Heart left ventricle (tissue), 16 donors: ENCODE data around the gene PSMG4. TPM values are rescaled to one million over a fixed set of nuclear protein-coding genes. Genes with fewer than 3 reads are reported as not detected.

Source experiments
- ATAC-seq, 4 donors: fragments of 200-7000 bp; cut with Tn5 transposase; one replicate each; pipeline ENCODE4 v1.9.1; 2020 to 2022; ENCODE audit warnings: moderate library complexity in 4 of 4, mild to moderate bottlenecking in 3 of 4, moderate number of reproducible peaks in 1 of 4
- DNase-seq, 5 donors: peaks; one replicate each; pipeline ENCODE4 v3.0.0-alpha.2; 2020
- H3K27ac ChIP-seq, 12 donors: fragments of 200-600 bp; sonication (generic) in 4 of 12; one replicate each; pipeline versions ENCODE4 v1.5.0 to v1.8.0; 2016 to 2022; ENCODE audit warnings: mild to moderate bottlenecking in 2 of 12
- H3K27me3 ChIP-seq, 9 donors: fragments of 200-600 bp; sonication (generic) in 2 of 9; one replicate each; pipeline versions ENCODE4 v1.5.1 to v1.8.0; 2016 to 2022; ENCODE audit warnings: mild to moderate bottlenecking in 3 of 9
- H3K36me3 ChIP-seq, 9 donors: fragments of 200-600 bp; sonication (generic) in 2 of 9; one replicate each; pipeline versions ENCODE4 v1.5.0 to v1.8.0; 2018 to 2022; ENCODE audit warnings: mild to moderate bottlenecking in 2 of 9
- H3K4me1 ChIP-seq, 12 donors: fragments of 200-600 bp; sonication (generic) in 4 of 12; one replicate each; pipeline versions ENCODE4 v1.5.0 to v1.8.0; 2016 to 2022; ENCODE audit warnings: mild to moderate bottlenecking in 3 of 12
- H3K4me3 ChIP-seq, 12 donors: fragments of 200-600 bp; sonication (generic) in 4 of 12; one replicate each; pipeline versions ENCODE4 v1.5.0 to v1.8.0; 2017 to 2022; ENCODE audit warnings: mild to moderate bottlenecking in 9 of 12, moderate library complexity in 4 of 12
- H3K9me3 ChIP-seq, 12 donors: fragments of 200-600 bp; sonication (generic) in 4 of 12; one replicate each; pipeline versions ENCODE4 v1.5.0 to v1.8.0; 2016 to 2022; ENCODE audit warnings: mild to moderate bottlenecking in 1 of 12
- POLR2A ChIP-seq, 2 donors: fragments of 450-650 bp; IDR thresholded peaks; one replicate each; pipeline ENCODE4 v1.6.1; 2017; ENCODE audit warnings: antibody characterized with exemption in 2 of 2, mild to moderate bottlenecking in 2 of 2, moderate library complexity in 2 of 2
- WGBS, 4 donors: extraction: QIAGEN DNeasy Blood & Tissue Kit in 2 of 4; methylation state at CpG; one replicate each; pipeline versions ENCODE4 v1.1.5 to v1.1.7; 2013 to 2018; 5-methylcytosine and 5-hydroxymethylcytosine counted together
- intact Hi-C, 10 donors: fragments of 100-400 bp; cut with DNase I; formaldehyde crosslinking; loops; one replicate each; pipeline versions ENCODE4 v1.11.1 to v1.14.2; 2022
- polyA plus RNA-seq, 2 donors: library from polyadenylated mRNA; stranded (reverse); fragments of 200-250 nt; gene quantifications; one replicate each; pipeline ENCODE4 v1.2.3, GENCODE V29; 2013
- total RNA-seq, 9 donors: library from RNA; depleted of rRNA in 2 of 9; stranded (reverse); fragments of >200 nt in 2 of 9; fragmentation: NEBNext Ultra II Directional in 3 of 9; extraction: Animal tissue kit (Norgen Biotek cat#: 25700) in 3 of 9; gene quantifications; one replicate each; pipeline versions ENCODE4 v1.1.0 to v1.2.4, GENCODE V29; 2016 to 2023
- TF ChIP-seq, protein P1 (sequence below), 12 donors: fragments of 200-600 bp; sonication (generic) in 4 of 12; IDR thresholded peaks; one replicate each; pipeline versions ENCODE4 v1.5.0 to v1.8.0; 2018 to 2022; ENCODE audit warnings: antibody characterized with exemption in 12 of 12, mild to moderate bottlenecking in 5 of 12
- donor health status: ischemic (EF 13 %, LVEDD 7.1; RV severe dilation, severe dysfunction).
- donor health status: healthy with polysubstance abuse.
- donor health status: DM: no; HTN: yes; CAD: no.
- donor health status: DM: no; HTN: no; CAD: no.
- donor health status: ischemic (EF 25% LVEDD 6.9; RV normal size, moderate dysfunction).
- donor health status: ischemic (EF 25% LVEDD 5.7; RV mildly dilated, moderate dysfunction).
- donor health status: healthy.
- donor health status: DM: yes; HTN: yes; CAD: no.
- donor health status: ischemic (EF 35%, LVEDD 5.7; RV mildly dilated, moderate dysfunction).
- donor health status: nonischemic (EF 11% LVEDD 7.7; RV severe dilation, severe dysfunction).
- donor health status: DM: yes; HTN: yes; CAD: no.
- donor health status: PGD.
- donor health status: ischemic (EF 29% LVEDD 5.4; RV normal size, mild dysfunction).
- donor health status: nonischemic (EF 23%, LVEDD 6.1; RV moderate dilation, normal function).

Gene PSMG4
- total and polyA plus RNA-seq, 11 donors, result 6.2 to 21.7 (median 9.7) TPM

DNA sequence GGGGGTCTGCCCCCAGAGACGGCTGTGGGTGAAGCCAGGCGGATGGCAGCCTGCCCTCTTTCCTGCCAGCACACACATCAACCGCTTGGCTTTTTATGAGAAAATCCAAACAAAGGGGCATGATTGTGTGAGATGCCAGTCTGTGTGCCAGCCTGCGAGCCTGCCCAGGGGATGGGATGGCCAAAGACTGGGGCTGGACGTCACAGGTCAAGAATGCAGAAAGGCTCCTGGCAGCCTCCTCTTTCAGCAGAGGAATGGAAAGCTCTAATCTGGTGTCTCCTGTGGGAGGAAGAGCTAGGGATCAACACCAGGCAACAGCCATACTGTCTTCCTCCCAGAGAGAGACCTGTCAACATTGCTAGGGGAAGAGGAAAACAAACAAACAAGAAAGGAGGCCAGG is 47.1 kb upstream of the PSMG4 start:
- intact Hi-C loops, result no loop called here
- H3K27me3 ChIP-seq, result peaks cover 0 to 11% (median 0%) of the 10 kb centered on the region in 9 donors
- no peaks in the 10 kb centered on the region for H3K9me3 ChIP-seq
- WGBS, 4 donors, result 78 to 86% (median 79%) methylated on average over 5 of the region's 5 CpGs
- DNase-seq (no peak), ATAC-seq (no peak)
- H3K4me3 ChIP-seq, result no peak overlapping the region
- TF ChIP-seq, protein P1, sequence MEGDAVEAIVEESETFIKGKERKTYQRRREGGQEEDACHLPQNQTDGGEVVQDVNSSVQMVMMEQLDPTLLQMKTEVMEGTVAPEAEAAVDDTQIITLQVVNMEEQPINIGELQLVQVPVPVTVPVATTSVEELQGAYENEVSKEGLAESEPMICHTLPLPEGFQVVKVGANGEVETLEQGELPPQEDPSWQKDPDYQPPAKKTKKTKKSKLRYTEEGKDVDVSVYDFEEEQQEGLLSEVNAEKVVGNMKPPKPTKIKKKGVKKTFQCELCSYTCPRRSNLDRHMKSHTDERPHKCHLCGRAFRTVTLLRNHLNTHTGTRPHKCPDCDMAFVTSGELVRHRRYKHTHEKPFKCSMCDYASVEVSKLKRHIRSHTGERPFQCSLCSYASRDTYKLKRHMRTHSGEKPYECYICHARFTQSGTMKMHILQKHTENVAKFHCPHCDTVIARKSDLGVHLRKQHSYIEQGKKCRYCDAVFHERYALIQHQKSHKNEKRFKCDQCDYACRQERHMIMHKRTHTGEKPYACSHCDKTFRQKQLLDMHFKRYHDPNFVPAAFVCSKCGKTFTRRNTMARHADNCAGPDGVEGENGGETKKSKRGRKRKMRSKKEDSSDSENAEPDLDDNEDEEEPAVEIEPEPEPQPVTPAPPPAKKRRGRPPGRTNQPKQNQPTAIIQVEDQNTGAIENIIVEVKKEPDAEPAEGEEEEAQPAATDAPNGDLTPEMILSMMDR (IDR thresholded peaks at IDR 0.05), result no peak
- TF ChIP-seq POLR2A (IDR thresholded peaks at IDR 0.05), result no peak
- H3K27ac ChIP-seq, result peak overlapping the region in 1 of 12 donors; percentile 49
- peaks cover 0 to 3% (median 0%) of the 10 kb centered on the region in 12 donors for H3K4me1 ChIP-seq
- H3K36me3 ChIP-seq, result no peaks in the 10 kb centered on the region

DNA sequence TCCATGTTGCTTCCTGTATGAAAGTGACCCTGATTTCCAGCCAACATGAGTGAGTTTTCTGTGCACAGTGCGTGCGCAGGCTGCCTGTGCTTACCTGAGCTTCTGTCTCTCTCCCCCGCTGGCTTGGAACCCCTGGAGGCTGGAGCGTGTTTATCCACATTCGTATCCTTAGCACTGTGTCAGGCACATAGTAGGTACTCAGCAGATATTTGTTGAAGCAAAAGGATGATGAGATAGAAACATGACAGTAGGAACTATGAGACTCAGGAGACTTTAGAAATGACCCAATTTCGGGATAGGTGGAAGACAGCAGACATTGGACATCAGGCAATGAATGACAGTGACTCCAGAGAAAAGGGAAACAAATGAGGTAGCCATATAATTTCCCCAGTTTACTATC is 46.5 kb upstream of the PSMG4 start:
- no peak for DNase-seq
- no peak overlapping the region for H3K4me3 ChIP-seq
- H3K36me3 ChIP-seq, result no peaks in the 10 kb centered on the region
- H3K9me3 ChIP-seq, result no peaks in the 10 kb centered on the region
- H3K4me1 ChIP-seq, result peaks cover 0 to 3% (median 0%) of the 10 kb centered on the region in 12 donors
- peaks cover 0 to 11% (median 0%) of the 10 kb centered on the region in 9 donors for H3K27me3 ChIP-seq
- peak overlapping the region in 1 of 12 donors; percentile 49 for H3K27ac ChIP-seq
- WGBS, 4 donors, result 95 to 98% (median 96%) methylated on average over 6 of the region's 6 CpGs
- intact Hi-C loops, result no loop called here
- ATAC-seq, result no peak
- TF ChIP-seq, protein P1 (IDR thresholded peaks at IDR 0.05), result no peak
- no peak for TF ChIP-seq POLR2A (IDR thresholded peaks at IDR 0.05)

DNA sequence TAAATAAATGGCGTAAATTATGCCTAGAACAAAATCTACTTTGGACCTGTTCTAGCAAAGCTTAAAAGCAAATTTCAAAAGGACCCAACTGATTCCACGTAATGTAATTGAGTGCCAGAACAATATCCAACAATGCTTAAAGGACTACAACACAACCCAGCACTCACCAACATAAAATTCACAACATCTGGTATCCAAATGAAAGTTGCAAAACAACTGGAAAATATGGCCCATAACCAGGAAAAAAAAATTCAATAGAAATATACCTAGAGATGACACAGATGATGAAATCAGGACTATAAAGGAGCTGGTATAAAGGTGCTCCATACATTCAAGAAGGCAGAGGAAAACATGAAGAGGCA is 45.4 kb upstream of the PSMG4 start:
- ATAC-seq (no peak), DNase-seq (no peak)
- Histone ChIP-seq H3K27ac (no peak overlapping the region), H3K36me3 (no peaks in the 10 kb centered on the region), H3K27me3 (peaks cover 0 to 6% (median 0%) of the 10 kb centered on the region in 9 donors), H3K4me1 (peaks cover 0 to 3% (median 0%) of the 10 kb centered on the region in 12 donors), H3K9me3 (no peaks in the 10 kb centered on the region), H3K4me3 (no peak overlapping the region)
- TF ChIP-seq, protein P1 (IDR thresholded peaks at IDR 0.05), result no peak
- no peak for TF ChIP-seq POLR2A (IDR thresholded peaks at IDR 0.05)
- 93 to 98% (median 96%) methylated on average over 2 of the region's 2 CpGs for WGBS, 4 donors
- intact Hi-C loops, result no loop called here

DNA sequence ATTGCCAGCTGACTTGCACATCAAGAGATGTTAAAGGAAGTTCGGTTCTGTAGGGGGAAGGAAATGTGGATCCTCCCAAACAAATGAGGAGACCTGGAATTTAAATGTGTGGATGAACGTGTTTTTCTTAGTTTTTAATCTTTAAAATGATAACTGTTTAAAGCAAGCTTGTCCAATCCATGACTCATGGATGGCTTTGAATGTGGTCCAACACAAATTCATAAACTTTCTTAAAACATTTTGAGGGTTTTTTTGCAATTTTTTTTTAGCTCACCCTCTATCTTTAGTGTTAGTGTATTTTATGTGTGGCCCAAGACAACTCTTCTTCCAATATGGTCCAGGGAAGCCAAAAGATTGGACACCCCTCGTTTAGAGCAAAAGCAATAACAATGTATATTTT is 43.8 kb upstream of the PSMG4 start:
- DNase-seq (no peak), ATAC-seq (no peak)
- Histone ChIP-seq H3K4me1 (no peaks in the 10 kb centered on the region), H3K27ac (no peak overlapping the region), H3K4me3 (no peak overlapping the region), H3K27me3 (peaks cover 0 to 6% (median 0%) of the 10 kb centered on the region in 9 donors), H3K9me3 (no peaks in the 10 kb centered on the region), H3K36me3 (no peaks in the 10 kb centered on the region)
- 49 to 58% (median 53%) methylated on average over 3 of the region's 3 CpGs for WGBS, 4 donors
- intact Hi-C loops, result no loop called here
- no peak for TF ChIP-seq POLR2A (IDR thresholded peaks at IDR 0.05)
- TF ChIP-seq, protein P1 (IDR thresholded peaks at IDR 0.05), result no peak
